SJSA1 (cell line): ENCODE results near the gene TICAM2. TPM values are rescaled to one million over a fixed set of nuclear protein-coding genes. Genes with fewer than 3 reads are reported as not detected.

Experiments
- DNase-seq, 2 experiments: peaks; one replicate each; pipeline ENCODE4 v3.0.0-alpha.2; 2015 to 2020; ENCODE audit warnings: low spot score in 2 of 2, low read depth in 1 of 2
- H3K27ac ChIP-seq: fragments of 250-450 bp; sonication (Bioruptor Pico); 2 replicates; pipeline ENCODE4 v1.5.1; 2020; ENCODE audit warnings: mild to moderate bottlenecking, moderate library complexity
- H3K27me3 ChIP-seq: fragments of 250-450 bp; sonication (Bioruptor Pico); replicated peaks from 2 replicates; pipeline ENCODE4 v1.5.1; 2020; ENCODE audit warnings: mild to moderate bottlenecking, moderate library complexity
- H3K36me3 ChIP-seq: fragments of 250-450 bp; sonication (Bioruptor Pico); 2 replicates; pipeline ENCODE4 v1.5.1; 2020; ENCODE audit warnings: mild to moderate bottlenecking
- H3K4me1 ChIP-seq: fragments of 250-450 bp; sonication (Bioruptor Pico); replicated peaks from 2 replicates; pipeline ENCODE4 v1.6.1; 2021; ENCODE audit warnings: mild to moderate bottlenecking
- H3K4me3 ChIP-seq: fragments of 250-450 bp; sonication (Bioruptor Pico); 2 replicates; pipeline ENCODE4 v1.5.1; 2020; ENCODE audit warnings: mild to moderate bottlenecking
- H3K9me3 ChIP-seq: fragments of 250-450 bp; sonication (Bioruptor Pico); replicated peaks from 2 replicates; pipeline ENCODE4 v1.5.1; 2020; ENCODE audit warnings: mild to moderate bottlenecking
- total RNA-seq: library from RNA; depleted of rRNA; stranded (reverse); fragments of >200 nt; shearing (Covaris generic); gene quantifications from 2 replicates; pipeline ENCODE4 v1.2.3, GENCODE V29; 2014

The TICAM2 gene
- total RNA-seq, 1 experiment from 2014 or later, result 22.1 TPM

GRCh38 chr5:115575167-115576070 lies 26.9 kb downstream of the TICAM2 start:
- DNase-seq, result peak in 1 of 2 experiments; percentile 50
- Histone ChIP-seq H3K36me3 (peaks cover 29% of the 10 kb centered on the region), H3K4me1 (peaks cover 33% of the 10 kb centered on the region), H3K27me3 (no peaks in the 10 kb centered on the region), H3K4me3 (no peak overlapping the region), H3K27ac (peak overlapping the region; percentile 40), H3K9me3 (no peaks in the 10 kb centered on the region)

DNA sequence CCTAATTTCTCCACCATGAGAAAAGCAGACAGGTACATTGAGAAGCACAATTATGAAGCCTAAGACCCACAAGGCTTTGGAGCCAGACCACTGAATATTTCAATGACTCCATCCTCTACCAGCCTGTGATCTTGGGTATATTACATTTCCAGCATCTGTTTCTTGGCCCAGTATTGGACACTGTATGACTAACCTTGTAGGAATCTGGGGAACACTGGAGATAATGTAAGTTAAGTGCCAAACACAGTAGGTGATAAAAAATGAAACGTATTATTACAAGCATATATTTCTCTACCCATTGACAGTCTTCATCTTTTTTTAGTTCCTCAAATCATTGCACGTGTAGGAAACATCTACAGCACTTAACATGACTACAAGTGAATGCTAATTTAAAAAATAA lies 29.1 kb downstream of the TICAM2 start:
- Histone ChIP-seq H3K27ac (no peak overlapping the region), H3K4me1 (peaks cover 23% of the 10 kb centered on the region), H3K9me3 (no peaks in the 10 kb centered on the region), H3K27me3 (no peaks in the 10 kb centered on the region), H3K36me3 (peaks cover 18% of the 10 kb centered on the region), H3K4me3 (no peak overlapping the region)
- no peak for DNase-seq

DNA sequence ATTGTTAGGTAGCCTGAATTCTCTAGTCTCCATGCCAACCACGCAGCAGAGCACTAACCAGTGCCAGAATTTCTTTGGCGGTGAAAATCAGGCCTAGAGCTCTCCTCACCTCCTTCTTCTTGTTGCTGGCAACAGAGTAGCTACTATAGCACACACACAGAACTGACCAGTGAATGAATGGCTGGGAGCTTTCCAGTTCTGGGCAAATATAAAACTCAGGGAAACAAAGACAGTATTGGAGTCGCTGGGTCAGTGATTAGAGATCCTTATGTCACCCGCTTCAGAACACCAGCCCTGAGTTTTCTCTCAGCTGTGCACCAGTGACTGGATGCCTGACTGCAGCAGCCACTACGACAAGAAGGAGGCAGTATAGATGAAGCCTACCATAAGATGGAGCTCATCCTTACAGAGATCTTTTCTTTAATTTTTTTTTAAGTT lies 30.8 kb downstream of the TICAM2 start:
- H3K27ac ChIP-seq, result no peak overlapping the region
- no peak overlapping the region for H3K4me3 ChIP-seq
- H3K4me1 ChIP-seq, result peaks cover 23% of the 10 kb centered on the region
- no peak for DNase-seq
- peaks cover 7% of the 10 kb centered on the region; the same call in 1 of the 2 replicates for H3K36me3 ChIP-seq
- no peaks in the 10 kb centered on the region for H3K9me3 ChIP-seq
- H3K27me3 ChIP-seq, result no peaks in the 10 kb centered on the region

- Histone ChIP-seq H3K27me3 (no peaks in the 10 kb centered on the region), H3K9me3 (no peaks in the 10 kb centered on the region), H3K4me3 (no peak overlapping the region), H3K4me1 (peaks cover 10% of the 10 kb centered on the region), H3K27ac (no peak overlapping the region), H3K36me3 (no peaks in the 10 kb centered on the region)
- DNase-seq, result no peak
Measured at GRCh38 chr5:115568668-115569067, 33.6 kb downstream of the TICAM2 start.

- no peaks in the 10 kb centered on the region for H3K9me3 ChIP-seq
- H3K4me3 ChIP-seq, result no peak overlapping the region
- no peak for DNase-seq
- H3K27ac ChIP-seq, result no peak overlapping the region
- no peaks in the 10 kb centered on the region for H3K36me3 ChIP-seq
- H3K27me3 ChIP-seq, result no peaks in the 10 kb centered on the region
- H3K4me1 ChIP-seq, result no peaks in the 10 kb centered on the region; the same call in 1 of the 2 replicates
Measured at GRCh38 chr5:115565233-115565632, 37.0 kb downstream of the TICAM2 start.

- Histone ChIP-seq H3K27me3 (no peaks in the 10 kb centered on the region), H3K36me3 (no peaks in the 10 kb centered on the region), H3K4me1 (peaks cover 35% of the 10 kb centered on the region), H3K27ac (no peak overlapping the region), H3K4me3 (no peak overlapping the region), H3K9me3 (no peaks in the 10 kb centered on the region)
- no peak for DNase-seq
Measured at GRCh38 chr5:115561176-115561575, 41.1 kb downstream of the TICAM2 start.

DNA sequence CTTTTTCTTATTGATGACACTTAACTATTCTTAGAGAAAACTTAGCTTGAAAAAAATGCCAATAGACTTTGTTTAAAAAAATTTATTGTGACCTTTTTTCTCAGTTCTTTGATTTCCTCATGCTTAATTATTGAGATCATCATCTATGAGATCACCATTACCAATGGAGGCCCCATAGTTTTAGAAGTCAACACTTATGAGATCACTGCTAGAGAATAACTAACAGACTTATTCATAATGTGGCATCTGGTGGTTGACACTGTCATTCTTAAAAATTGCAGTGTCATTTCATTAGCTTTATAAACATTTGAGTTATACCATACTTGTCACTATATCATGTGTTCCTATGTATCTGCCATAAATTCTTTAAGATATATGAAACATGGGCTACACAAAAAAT lies 42.8 kb downstream of the TICAM2 start:
- H3K27ac ChIP-seq, result peak overlapping the region; percentile 57
- no peaks in the 10 kb centered on the region for H3K9me3 ChIP-seq
- H3K4me1 ChIP-seq, result peaks cover 35% of the 10 kb centered on the region
- DNase-seq, result no peak
- no peak overlapping the region for H3K4me3 ChIP-seq
- no peaks in the 10 kb centered on the region for H3K36me3 ChIP-seq
- no peaks in the 10 kb centered on the region for H3K27me3 ChIP-seq

GRCh38 chr5:115558388-115558956 lies 43.8 kb downstream of the TICAM2 start:
- H3K4me3 ChIP-seq, result no peak overlapping the region
- peaks cover 35% of the 10 kb centered on the region for H3K4me1 ChIP-seq
- no peaks in the 10 kb centered on the region for H3K9me3 ChIP-seq
- peak overlapping the region; percentile 57 for H3K27ac ChIP-seq
- DNase-seq, result no peak
- no peaks in the 10 kb centered on the region for H3K27me3 ChIP-seq
- H3K36me3 ChIP-seq, result no peaks in the 10 kb centered on the region

GRCh38 chr5:115557667-115558387 lies 44.5 kb downstream of the TICAM2 start:
- peak overlapping the region; percentile 57 for H3K27ac ChIP-seq
- no peaks in the 10 kb centered on the region for H3K27me3 ChIP-seq
- H3K9me3 ChIP-seq, result no peaks in the 10 kb centered on the region
- H3K4me3 ChIP-seq, result no peak overlapping the region
- H3K4me1 ChIP-seq, result peaks cover 35% of the 10 kb centered on the region
- H3K36me3 ChIP-seq, result no peaks in the 10 kb centered on the region
- DNase-seq, result peak in 1 of 2 experiments; percentile 65

DNA sequence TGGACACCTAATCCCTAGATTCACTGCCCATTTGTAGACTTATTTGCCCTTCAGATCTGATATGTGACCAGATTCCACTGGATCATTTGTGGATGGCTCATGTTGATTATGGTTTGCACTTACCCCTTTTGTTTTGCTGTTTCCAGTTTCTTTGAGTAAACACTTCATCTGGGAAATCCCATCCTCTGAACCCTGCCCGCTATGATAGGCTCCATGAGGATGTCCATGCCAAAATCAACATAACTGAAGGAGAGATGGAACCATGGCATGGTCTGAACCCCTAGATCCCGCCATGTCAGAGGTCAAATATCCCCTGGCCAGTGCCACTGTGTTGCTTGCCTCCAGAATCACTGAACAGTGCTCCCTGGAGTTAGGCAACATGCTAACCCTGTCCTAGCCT lies 46.0 kb downstream of the TICAM2 start:
- DNase-seq, result no peak
- no peak overlapping the region for H3K4me3 ChIP-seq
- no peaks in the 10 kb centered on the region for H3K36me3 ChIP-seq
- no peaks in the 10 kb centered on the region for H3K9me3 ChIP-seq
- H3K4me1 ChIP-seq, result peaks cover 40% of the 10 kb centered on the region
- no peaks in the 10 kb centered on the region for H3K27me3 ChIP-seq
- no peak overlapping the region for H3K27ac ChIP-seq

DNA sequence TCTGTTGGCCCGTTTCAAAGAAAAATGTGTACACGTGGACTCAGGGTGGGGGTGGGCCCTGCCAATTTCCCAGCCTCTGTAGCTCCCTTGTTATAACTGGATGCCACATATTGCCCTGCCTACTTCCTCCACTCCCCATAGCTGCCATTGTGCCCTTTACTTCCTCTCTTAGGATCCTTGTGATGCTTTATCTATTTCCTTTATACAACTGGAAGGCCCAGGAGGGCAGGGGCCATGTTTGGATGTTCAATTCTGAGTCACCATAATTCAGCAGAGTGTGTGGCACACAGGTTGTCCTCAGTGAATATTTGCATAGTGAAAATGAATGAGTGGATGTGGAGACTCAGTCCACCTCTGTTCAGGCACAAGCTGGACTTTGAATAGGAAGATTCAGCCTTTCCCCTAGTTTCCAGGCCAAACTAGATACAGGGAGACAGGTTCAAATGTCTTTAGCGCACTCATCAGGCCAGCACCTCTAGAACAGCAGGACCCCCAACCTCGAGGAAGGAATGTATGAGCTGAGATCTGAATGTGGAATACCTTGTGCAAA lies 47.1 kb downstream of the TICAM2 start:
- peaks cover 39% of the 10 kb centered on the region for H3K4me1 ChIP-seq
- no peak overlapping the region for H3K4me3 ChIP-seq
- H3K36me3 ChIP-seq, result no peaks in the 10 kb centered on the region
- no peak for DNase-seq
- H3K27me3 ChIP-seq, result no peaks in the 10 kb centered on the region
- no peak overlapping the region for H3K27ac ChIP-seq
- H3K9me3 ChIP-seq, result no peaks in the 10 kb centered on the region

DNA sequence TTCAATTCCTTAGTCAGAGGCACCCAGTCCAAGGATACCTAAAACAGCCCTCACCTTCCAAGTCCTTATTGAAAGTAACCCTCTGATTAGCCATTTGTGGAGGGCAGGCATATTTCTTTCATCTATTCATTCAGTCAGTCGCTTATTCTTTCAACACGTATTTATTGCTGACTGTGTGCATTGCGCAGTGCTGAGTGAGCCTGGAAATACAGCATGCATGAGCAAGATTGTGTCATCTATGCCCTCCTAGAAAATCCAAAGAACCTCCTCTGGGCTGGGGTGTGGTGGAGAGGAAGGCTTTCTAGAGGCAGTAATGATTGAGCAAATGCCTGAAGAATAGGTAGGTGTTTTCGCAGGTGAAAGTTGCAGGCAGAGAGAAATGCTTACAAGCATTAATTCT lies 49.2 kb downstream of the TICAM2 start:
- Histone ChIP-seq H3K9me3 (no peaks in the 10 kb centered on the region), H3K27me3 (no peaks in the 10 kb centered on the region), H3K4me1 (peaks cover 19% of the 10 kb centered on the region), H3K36me3 (no peaks in the 10 kb centered on the region), H3K27ac (no peak overlapping the region), H3K4me3 (no peak overlapping the region)
- DNase-seq, result no peak

- DNase-seq, result no peak
- no peaks in the 10 kb centered on the region for H3K9me3 ChIP-seq
- peaks cover 5% of the 10 kb centered on the region; the same call in 1 of the 2 replicates for H3K4me1 ChIP-seq
- H3K27me3 ChIP-seq, result no peaks in the 10 kb centered on the region
- H3K27ac ChIP-seq, result no peak overlapping the region
- H3K36me3 ChIP-seq, result no peaks in the 10 kb centered on the region
- no peak overlapping the region for H3K4me3 ChIP-seq
Measured at GRCh38 chr5:115551415-115551814, 50.9 kb downstream of the TICAM2 start.
